Activated T-helper 1 cell treated with anti-CD3 and anti-CD28 coated beads, Interleukin-2, amount 50 U/mL, for 16 hours (primary cell): ENCODE data around the gene GATC.

ENCODE experiments used
- DNase-seq, 2 donors: peaks; one replicate each; pipeline ENCODE4 v3.0.0-alpha.2; 2020; ENCODE audit warnings: low read depth in 1 of 2, low spot score in 1 of 2

Gene GATC

GRCh38 chr12:120495731-120496412 lies 49.6 kb downstream of the GATC start, which contains the start of gene DYNLL1:
Gene DYNLL1, plus strand, starts transcription at chr12:120496113. Its CDS starts 309 bp downstream, at chr12:120496422.
- peak; percentile 97 for DNase-seq

GRCh38 chr12:120496413-120497340 lies 50.4 kb downstream of the GATC start:
- DNase-seq: peak; percentile 6 to 36

- DNase-seq: no peak
These were observed 51.4 kb downstream of the GATC start for GRCh38 chr12:120497524-120498150.

GRCh38 chr12:120498870-120499515 lies 52.7 kb downstream of the GATC start:
- no peak for DNase-seq

- no peak for DNase-seq
These were observed 54.3 kb downstream of the GATC start for GRCh38 chr12:120500581-120500980.

DNA sequence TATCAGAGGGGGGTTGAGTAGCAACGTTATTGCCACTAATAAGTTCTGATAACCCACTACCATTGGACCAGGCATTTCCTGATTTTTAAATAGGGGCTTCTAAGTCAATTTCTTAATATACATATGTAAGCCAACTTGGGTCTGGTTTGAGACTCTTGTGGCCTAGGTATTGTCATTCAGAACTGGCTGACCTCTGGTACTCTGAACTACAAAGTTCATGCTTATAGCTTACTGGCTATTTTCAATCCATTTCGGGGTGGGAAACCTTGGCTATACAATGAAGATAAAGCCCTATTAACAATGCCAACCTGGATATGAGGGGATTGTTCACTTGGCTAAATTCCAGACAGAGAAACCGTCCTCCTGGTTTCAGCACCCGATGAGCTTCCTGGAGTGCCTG lies 58.3 kb downstream of the GATC start:
- no peak for DNase-seq

DNA sequence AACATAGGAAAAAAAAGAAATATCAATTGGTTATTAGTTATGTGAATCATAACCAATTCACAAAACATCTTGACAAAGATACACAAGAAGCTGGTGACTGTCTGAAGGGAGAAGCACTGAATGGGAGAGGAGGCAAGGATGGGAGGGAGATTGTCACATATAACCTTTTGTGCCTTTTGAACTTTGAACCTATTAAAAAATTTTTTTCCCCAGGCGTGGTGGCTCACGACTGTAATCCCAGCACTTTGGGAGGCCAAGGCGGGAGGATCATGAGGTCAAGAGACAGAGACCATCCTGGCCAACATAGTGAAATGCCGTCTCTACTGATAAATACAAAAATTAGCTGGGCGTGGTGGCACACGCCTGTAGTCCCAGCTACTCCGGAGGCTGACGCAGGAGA lies 62.3 kb downstream of the GATC start:
- no peak for DNase-seq
